PFSK-1 (cell line): ENCODE measurements around the gene KRTAP4-12. TPM values are rescaled to one million over a fixed set of nuclear protein-coding genes. Genes with fewer than 3 reads are reported as not detected.
"Not testable (repeated sequence)": the region's sequence is repeated elsewhere in the genome, so short reads cannot be mapped to it uniquely, and the experiment has no call there.

Source experiments
- FOXP2 ChIP-seq: optimal IDR thresholded peaks from 2 replicates; pipeline ENCODE3; 2011; ENCODE audit warnings: borderline replicate concordance, control low read depth, inconsistent platforms; ENCODE audit not compliant: insufficient read depth; ENCODE audit errors: extremely low read length, extremely low read depth
- POLR2AphosphoS5 ChIP-seq: IDR thresholded peaks from 2 replicates; pipeline ENCODE4 v1.6.1; 2012; ENCODE audit warnings: low read depth, mild to moderate bottlenecking, control low read depth, low read length, moderate library complexity
- REST ChIP-seq, 2 experiments: IDR thresholded peaks; 2 replicates each; pipeline versions ENCODE4 v1.6.1 to v1.8.0; 2011 to 2012; ENCODE audit warnings: low read depth in 2 of 2, low read length in 2 of 2, control low read depth in 1 of 2, inconsistent platforms in 1 of 2, mild to moderate bottlenecking in 1 of 2, moderate library complexity in 1 of 2; ENCODE audit not compliant: insufficient read depth in 1 of 2
- SIN3A ChIP-seq: IDR thresholded peaks from 2 replicates; pipeline ENCODE4 v1.6.1; 2012; ENCODE audit warnings: mild to moderate bottlenecking, low read length, moderate library complexity, borderline replicate concordance; ENCODE audit not compliant: insufficient read depth
- TAF1 ChIP-seq: IDR thresholded peaks from 2 replicates; pipeline ENCODE4 v1.6.1; 2012; ENCODE audit warnings: low read length, control low read depth, borderline replicate concordance; ENCODE audit not compliant: insufficient read depth
- polyA plus RNA-seq: library from polyadenylated mRNA; unstranded; fragments of >200 nt; gene quantifications from one replicate; pipeline ENCODE4 v1.2.1, GENCODE V29; 2012; ENCODE audit warnings: low read depth, missing spikeins; ENCODE audit not compliant: insufficient read length

KRTAP4-12 gene
- not detected for polyA plus RNA-seq

GRCh38 chr17:41123991-41124371 is at the start of gene KRTAP4-12:
KRTAP4-12 (minus strand) TSS chr17:41124182; CDS start chr17:41124122, 60 bp downstream.
- TF ChIP-seq SIN3A, POLR2AphosphoS5, FOXP2: not testable (repeated sequence)

GRCh38 chr17:41171886-41172285 is 47.9 kb upstream of the KRTAP4-12 start:
- TF ChIP-seq TAF1 = no peak
- no peak for TF ChIP-seq REST (IDR thresholded peaks at IDR 0.05; ENCODE audit: insufficient read depth in 1 of 2, low read depth in 2 of 2, low read length in 2 of 2)
- TF ChIP-seq FOXP2 = no peak
- TF ChIP-seq POLR2AphosphoS5 = no peak
- TF ChIP-seq SIN3A = no peak

GRCh38 chr17:41168121-41168520 is 44.1 kb upstream of the KRTAP4-12 start, which contains the start of gene KRTAP4-3:
KRTAP4-3 (minus strand) TSS chr17:41168221; CDS start chr17:41168172, 49 bp downstream.
- TF ChIP-seq FOXP2 = no peak
- no peak for TF ChIP-seq TAF1
- TF ChIP-seq POLR2AphosphoS5 = no peak
- no peak for TF ChIP-seq SIN3A
- no peak for TF ChIP-seq REST (IDR thresholded peaks at IDR 0.05; ENCODE audit: insufficient read depth in 1 of 2, low read depth in 2 of 2, low read length in 2 of 2)

GRCh38 chr17:41167561-41167960 is 43.6 kb upstream of the KRTAP4-12 start:
- TF ChIP-seq SIN3A (no peak), TAF1 (no peak), POLR2AphosphoS5 (no peak), REST (IDR thresholded peaks at IDR 0.05; ENCODE audit: insufficient read depth in 1 of 2, low read depth in 2 of 2, low read length in 2 of 2) (no peak), FOXP2 (no peak)

- TF ChIP-seq TAF1 = no peak
- TF ChIP-seq SIN3A = no peak
- TF ChIP-seq FOXP2 = no peak
- TF ChIP-seq POLR2AphosphoS5 = no peak
- no peak for TF ChIP-seq REST (IDR thresholded peaks at IDR 0.05; ENCODE audit: insufficient read depth in 1 of 2, low read depth in 2 of 2, low read length in 2 of 2)
These were observed 39.8 kb upstream of the KRTAP4-12 start for GRCh38 chr17:41163828-41164227.
